ENCODE results near the gene A2ML1. TPM values are rescaled to one million over a fixed set of nuclear protein-coding genes. Genes with fewer than 3 reads are reported as not detected.

The A2ML1 gene
- total and polyA plus RNA-seq, 2 of the 4 experiments (the other 2 are of a cell fraction) = not detected

DNA sequence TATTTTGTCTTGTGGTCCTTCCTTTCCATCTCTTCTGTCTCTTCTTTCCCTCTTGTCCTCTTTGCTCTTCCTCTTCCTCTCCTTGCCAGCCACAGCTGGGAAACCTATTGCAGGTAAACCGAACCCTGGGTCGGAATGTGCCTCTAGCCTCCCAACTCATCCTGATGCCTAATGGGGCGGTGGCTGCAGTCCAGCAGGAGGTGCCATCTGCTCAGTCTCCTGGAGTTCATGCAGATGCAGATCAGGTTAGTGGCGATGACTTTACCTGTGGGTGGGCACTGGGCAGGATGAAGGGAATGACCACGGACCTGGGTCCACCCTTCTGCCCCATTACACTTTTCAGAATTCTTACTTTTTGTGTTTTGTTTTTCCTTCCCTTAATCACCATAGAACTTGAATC lies 100.1 kb downstream of the A2ML1 start:
- peaks cover 4% of the 10 kb centered on the region; the same call in 1 of the 2 replicates for H3K9me1 ChIP-seq (ENCODE audit: insufficient read depth, low read length)
- H2AFZ ChIP-seq (replicated peaks; ENCODE audit: low read length, poor library complexity) = no peak overlapping the region
- no peak overlapping the region for H2AK9ac ChIP-seq (replicated peaks; ENCODE audit: low read depth, low read length, poor library complexity)
- H3K18ac ChIP-seq (ENCODE audit: low read depth, low read length) = no peak overlapping the region
- H4K20me1 ChIP-seq (ENCODE audit: insufficient read depth, low read length) = no peaks in the 10 kb centered on the region
- dilution Hi-C loops (cut with HindIII; ENCODE audit: low sequenced_read_pairs, unreplicated experiment) = no loop called here
- DNase-seq (no peak), ATAC-seq (ENCODE audit: low read depth) (no peak)
- intact Hi-C loops (cut with micrococcal nuclease) = no loop called here
- peaks cover 11% of the 10 kb centered on the region for H3K36me3 ChIP-seq (ENCODE audit: control insufficient read depth, insufficient read depth, low read length)
- no peak overlapping the region for H4K8ac ChIP-seq (ENCODE audit: low read depth in 2 of 2, low read length in 2 of 2)
- ChIA-PET CTCF (no interaction called here), POLR2A (ENCODE audit: unreplicated experiment) (no interaction called here)
- no peak overlapping the region for H3K23ac ChIP-seq (ENCODE audit: low read depth, low read length)
- in situ Hi-C loops (cut with MboI; ENCODE audit: low sequenced_read_pairs) = no loop called here
- no peak overlapping the region for H3K4me2 ChIP-seq (ENCODE audit: low read depth, low read length)
- H3K56ac ChIP-seq (ENCODE audit: extremely low read depth, insufficient read depth, low read length) = no peak overlapping the region
- H3K27me3 ChIP-seq (ENCODE audit: control insufficient read depth, insufficient read depth, low read length) = no peaks in the 10 kb centered on the region
- H3K4me1 ChIP-seq (ENCODE audit: control insufficient read depth, insufficient read depth, low read length) = peaks cover under 1% of the 10 kb centered on the region; the same call in 1 of the 2 replicates
- H4K91ac ChIP-seq (ENCODE audit: insufficient read depth, low read depth, low read length) = no peak overlapping the region
- H3K9ac ChIP-seq (ENCODE audit: low read depth, low read length) = no peak overlapping the region
- H3K9me3 ChIP-seq (ENCODE audit: control insufficient read depth, insufficient read depth, low read length) = no peaks in the 10 kb centered on the region
- no peak overlapping the region for H3K4me3 ChIP-seq (ENCODE audit: insufficient read depth, low read depth, low read length)
- peaks cover 0 to 6% of the 10 kb centered on the region in 2 experiments; a peak in 2 of 4 replicates for H3K79me1 ChIP-seq (ENCODE audit: low read depth in 1 of 2, low read length in 2 of 2)
- H3K27ac ChIP-seq (ENCODE audit: insufficient read depth, low read length) = no peak overlapping the region
- no peak overlapping the region for H2BK5ac ChIP-seq (ENCODE audit: low read depth, low read length, poor library complexity, severe bottlenecking)
- H4K5ac ChIP-seq (ENCODE audit: low read depth, low read length) = no peak overlapping the region
- no peak overlapping the region for H2BK15ac ChIP-seq (ENCODE audit: low read depth, low read length)
- H2AK5ac ChIP-seq (ENCODE audit: low read depth, low read length) = no peak overlapping the region
- H2BK20ac ChIP-seq (ENCODE audit: low read depth, low read length) = no peak overlapping the region
- no CpG with 5 or more reads among the region's 5 CpGs for WGBS, 2 experiments (ENCODE audit: extremely low coverage in 2 of 2, insufficient read length in 1 of 2)
- no peak overlapping the region for H2BK120ac ChIP-seq (ENCODE audit: low read depth, low read length)
- no TSS peak for BruUV-seq (replicated peaks)
- no peak overlapping the region for H3K14ac ChIP-seq (replicated peaks; ENCODE audit: low read depth, low read length)
- TF ChIP-seq ELK1 (IDR thresholded peaks at IDR 0.05; ENCODE audit: borderline replicate concordance, low read depth, low read length) = no peak
- TF ChIP-seq RCOR1 (IDR thresholded peaks at IDR 0.05; ENCODE audit: insufficient replicate concordance, low read length) = no peak
- no peak for TF ChIP-seq CHD1 (IDR thresholded peaks at IDR 0.05; ENCODE audit: low read depth, low read length)
- TF ChIP-seq, protein P1, sequence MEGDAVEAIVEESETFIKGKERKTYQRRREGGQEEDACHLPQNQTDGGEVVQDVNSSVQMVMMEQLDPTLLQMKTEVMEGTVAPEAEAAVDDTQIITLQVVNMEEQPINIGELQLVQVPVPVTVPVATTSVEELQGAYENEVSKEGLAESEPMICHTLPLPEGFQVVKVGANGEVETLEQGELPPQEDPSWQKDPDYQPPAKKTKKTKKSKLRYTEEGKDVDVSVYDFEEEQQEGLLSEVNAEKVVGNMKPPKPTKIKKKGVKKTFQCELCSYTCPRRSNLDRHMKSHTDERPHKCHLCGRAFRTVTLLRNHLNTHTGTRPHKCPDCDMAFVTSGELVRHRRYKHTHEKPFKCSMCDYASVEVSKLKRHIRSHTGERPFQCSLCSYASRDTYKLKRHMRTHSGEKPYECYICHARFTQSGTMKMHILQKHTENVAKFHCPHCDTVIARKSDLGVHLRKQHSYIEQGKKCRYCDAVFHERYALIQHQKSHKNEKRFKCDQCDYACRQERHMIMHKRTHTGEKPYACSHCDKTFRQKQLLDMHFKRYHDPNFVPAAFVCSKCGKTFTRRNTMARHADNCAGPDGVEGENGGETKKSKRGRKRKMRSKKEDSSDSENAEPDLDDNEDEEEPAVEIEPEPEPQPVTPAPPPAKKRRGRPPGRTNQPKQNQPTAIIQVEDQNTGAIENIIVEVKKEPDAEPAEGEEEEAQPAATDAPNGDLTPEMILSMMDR (conservative IDR thresholded peaks at IDR 0.05; ENCODE audit: low read depth, low read length) = no peak
- no peak for TF ChIP-seq MAZ (IDR thresholded peaks at IDR 0.05; ENCODE audit: borderline replicate concordance, low read depth, low read length)
- TF ChIP-seq FOS (IDR thresholded peaks at IDR 0.05; ENCODE audit: low read depth, low read length) = no peak
- no peak for TF ChIP-seq SMC3 (IDR thresholded peaks at IDR 0.05; ENCODE audit: low read depth, low read length)
- no peak overlapping the region for H3K4ac ChIP-seq (ENCODE audit: low read depth, low read length)
